Stimulated activated naive CD8-positive, alpha-beta T cell treated with anti-CD3 and anti-CD28 coated beads, Interleukin-15, Interleukin-2, amounts not matched to agents 100 U/mL and 50 U/mL, for 24 hours (primary cell): ENCODE data around the gene COX4I1.

Experiments
- ATAC-seq: fragments of 150-1000 bp; cut with Tn5 transposase; one replicate; pipeline ENCODE4 v1.10.0; 2021
- DNase-seq: peaks from one replicate; pipeline ENCODE4 v3.0.0; 2021

COX4I1 gene

GRCh38 chr16:85767531-85767930, 32.0 kb upstream of the COX4I1 start:
- DNase-seq (no peak), ATAC-seq (no peak)

GRCh38 chr16:85768199-85768598, 31.3 kb upstream of the COX4I1 start:
- DNase-seq (no peak), ATAC-seq (no peak)

GRCh38 chr16:85770741-85771140, 28.8 kb upstream of the COX4I1 start:
- ATAC-seq: no peak
- no peak for DNase-seq

- ATAC-seq: no peak
- no peak for DNase-seq
These were observed 26.5 kb upstream of the COX4I1 start for GRCh38 chr16:85773044-85773443.

- ATAC-seq (no peak), DNase-seq (no peak)
These were observed 25.4 kb upstream of the COX4I1 start for GRCh38 chr16:85774136-85774535.

GRCh38 chr16:85774811-85775210, 24.7 kb upstream of the COX4I1 start:
- ATAC-seq (no peak), DNase-seq (no peak)

- ATAC-seq (no peak), DNase-seq (no peak)
These were observed 21.7 kb upstream of the COX4I1 start for GRCh38 chr16:85777583-85778310.

GRCh38 chr16:85778873-85779272, 20.6 kb upstream of the COX4I1 start:
- ATAC-seq (peak; percentile 84), DNase-seq (peak; percentile 37)

GRCh38 chr16:85780281-85780680, 19.2 kb upstream of the COX4I1 start:
- ATAC-seq: no peak
- DNase-seq: no peak

GRCh38 chr16:85781156-85781555, 18.3 kb upstream of the COX4I1 start:
- ATAC-seq: no peak
- no peak for DNase-seq

GRCh38 chr16:85781695-85782370, 17.7 kb upstream of the COX4I1 start:
- ATAC-seq: no peak

GRCh38 chr16:85782451-85782850, 17.0 kb upstream of the COX4I1 start:
- ATAC-seq (no peak), DNase-seq (no peak)

More at GRCh38 chr16:85781695-85782370, 17.7 kb upstream of the COX4I1 start:
- no peak for DNase-seq

- DNase-seq (no peak), ATAC-seq (no peak)
These were observed 16.1 kb upstream of the COX4I1 start for GRCh38 chr16:85783441-85783840.

- ATAC-seq (no peak), DNase-seq (no peak)
These were observed 14.7 kb upstream of the COX4I1 start for GRCh38 chr16:85784813-85785212.

GRCh38 chr16:85785927-85786326, 13.6 kb upstream of the COX4I1 start:
- ATAC-seq (no peak), DNase-seq (no peak)

GRCh38 chr16:85788819-85789218, 10.7 kb upstream of the COX4I1 start:
- DNase-seq (no peak), ATAC-seq (no peak)

- no peak for ATAC-seq
These were observed 9.7 kb upstream of the COX4I1 start for GRCh38 chr16:85789773-85790172.

GRCh38 chr16:85793662-85794298, 5.7 kb upstream of the COX4I1 start:
- ATAC-seq (no peak), DNase-seq (no peak)

More at GRCh38 chr16:85789773-85790172, 9.7 kb upstream of the COX4I1 start:
- no peak for DNase-seq

GRCh38 chr16:85794696-85795095, 4.8 kb upstream of the COX4I1 start:
- DNase-seq (no peak), ATAC-seq (no peak)

GRCh38 chr16:85796152-85796551, 3.3 kb upstream of the COX4I1 start:
- no peak for DNase-seq
- no peak for ATAC-seq

- DNase-seq (no peak), ATAC-seq (no peak)
These were observed 2.9 kb upstream of the COX4I1 start for GRCh38 chr16:85796599-85796998.

- no peak for DNase-seq
- ATAC-seq: no peak
These were observed 1.2 kb upstream of the COX4I1 start for GRCh38 chr16:85798283-85798776.

GRCh38 chr16:85798901-85799496, 496 bp upstream of the COX4I1 start:
- peak; percentile 26 for ATAC-seq

More at GRCh38 chr16:85798901-85799496, 496 bp upstream of the COX4I1 start:
- DNase-seq: peak; percentile 54
